Smooth muscle cell (in vitro differentiated cells): ENCODE data around the gene DCD. TPM values are rescaled to one million over a fixed set of nuclear protein-coding genes. Genes with fewer than 3 reads are reported as not detected.

Experiments used
- DNase-seq: peaks from one replicate; lab custom pipeline; 2025; ENCODE audit not compliant: unreplicated experiment; lab: John Stamatoyannopoulos, UW
- H2AFZ ChIP-seq: fragments of 200-600 bp; sonication (generic); 2 replicates; pipeline ENCODE4 v1.6.0; 2016; ENCODE audit warnings: antibody characterized with exemption, low read depth, mild to moderate bottlenecking
- H3F3A ChIP-seq: fragments of 200-600 bp; sonication (generic); 2 replicates; pipeline ENCODE4 v1.6.0; 2017; ENCODE audit warnings: antibody characterized with exemption, low read depth
- H3K27ac ChIP-seq: fragments of 200-600 bp; sonication (generic); 2 replicates; pipeline ENCODE4 v1.5.1; 2016; ENCODE audit warnings: low read depth, mild to moderate bottlenecking
- H3K27me3 ChIP-seq: fragments of 200-600 bp; sonication (generic); 2 replicates; pipeline ENCODE4 v1.6.1; 2016; ENCODE audit warnings: low read depth, mild to moderate bottlenecking
- H3K36me3 ChIP-seq: fragments of 200-600 bp; sonication (generic); 2 replicates; pipeline ENCODE4 v1.5.1; 2016; ENCODE audit warnings: low read depth
- H3K4me1 ChIP-seq: fragments of 200-600 bp; sonication (generic); 2 replicates; pipeline ENCODE4 v1.5.1; 2016; ENCODE audit warnings: low read depth
- H3K4me2 ChIP-seq: fragments of 200-600 bp; sonication (generic); 2 replicates; pipeline ENCODE4 v1.6.0; 2016; ENCODE audit warnings: mild to moderate bottlenecking
- H3K4me3 ChIP-seq: fragments of 200-600 bp; sonication (generic); 2 replicates; pipeline ENCODE4 v1.5.1; 2016; ENCODE audit warnings: mild to moderate bottlenecking
- H3K79me2 ChIP-seq: fragments of 200-600 bp; sonication (generic); 2 replicates; pipeline ENCODE4 v1.6.0; 2016; ENCODE audit warnings: low read depth, mild to moderate bottlenecking
- H3K9ac ChIP-seq: fragments of 200-600 bp; sonication (generic); 2 replicates; pipeline ENCODE4 v1.6.0; 2016; ENCODE audit warnings: low read depth
- H3K9me3 ChIP-seq: fragments of 200-600 bp; sonication (generic); replicated peaks from 2 replicates; pipeline ENCODE4 v1.5.1; 2016; ENCODE audit warnings: low read depth
- H4K20me1 ChIP-seq: fragments of 200-600 bp; sonication (generic); 2 replicates; pipeline ENCODE4 v1.6.0; 2016; ENCODE audit warnings: low read depth
- CTCF ChIP-seq: fragments of 200-600 bp; sonication (generic); IDR thresholded peaks from 2 replicates; pipeline ENCODE4 v1.5.1; 2017; ENCODE audit warnings: borderline replicate concordance, mild to moderate bottlenecking, antibody characterized with exemption; ENCODE audit not compliant: insufficient read depth, poor library complexity, severe bottlenecking
- WGBS: methylation state at CpG from one replicate; pipeline ENCODE4 v1.1.7; 2016; ENCODE audit warnings: low lambda C conversion rate; 5-methylcytosine and 5-hydroxymethylcytosine counted together
- polyA plus RNA-seq: library from polyadenylated mRNA; unstranded; fragments of >200 nt; fragmentation: Nextera tagmentation; extraction: Ambion mirVana; gene quantifications from 2 replicates; pipeline ENCODE4 v1.2.1, GENCODE V29; 2016
- total RNA-seq: library from RNA; depleted of rRNA; stranded (reverse); fragments of >200 nt; gene quantifications from 2 replicates; pipeline ENCODE4 v1.2.3, GENCODE V29; 2014

DCD gene
- total RNA-seq (not detected in 2 replicates), polyA plus RNA-seq (not detected in 2 replicates)

- Histone ChIP-seq H3F3A (no peaks in the 10 kb centered on the region), H3K9me3 (no peaks in the 10 kb centered on the region), H2AFZ (no peak within 1 kb of the TSS), H3K4me3 (no peak within 1 kb of the TSS), H3K79me2 (no peaks in the 10 kb centered on the region), H3K4me2 (no peak within 1 kb of the TSS), H3K36me3 (no peaks in the 10 kb centered on the region), H3K27ac (no peak within 1 kb of the TSS), H4K20me1 (no peaks in the 10 kb centered on the region), H3K27me3 (peaks cover 35% of the 10 kb centered on the region), H3K4me1 (no peaks in the 10 kb centered on the region), H3K9ac (no peak within 1 kb of the TSS)
- TF ChIP-seq CTCF: no peak
- DNase-seq: no peak
- whole genome bisulfite sequencing: 94% methylated on average over 2 of the region's 2 CpGs
These were observed at the start of gene DCD for GRCh38 chr12:54648265-54648664. TSS of gene DCD (minus strand) at chr12:54648365. CDS start at chr12:54648303, 62 bp downstream.

GRCh38 chr12:54697851-54698250, 49.7 kb upstream of the DCD start:
- 79% methylated on average over 1 of the region's 1 CpG for WGBS

GRCh38 chr12:54692353-54692752, 44.2 kb upstream of the DCD start:
- Histone ChIP-seq H3K79me2 (no peaks in the 10 kb centered on the region), H3K27me3 (peaks cover 7% of the 10 kb centered on the region), H3K4me2 (no peak overlapping the region), H3K4me3 (no peak overlapping the region), H3K9ac (no peak overlapping the region), H3K36me3 (no peaks in the 10 kb centered on the region), H4K20me1 (no peaks in the 10 kb centered on the region), H2AFZ (no peak overlapping the region), H3K9me3 (no peaks in the 10 kb centered on the region), H3K4me1 (no peaks in the 10 kb centered on the region), H3K27ac (no peak overlapping the region), H3F3A (no peaks in the 10 kb centered on the region)
- no peak for TF ChIP-seq CTCF
- DNase-seq: no peak
- 49% methylated on average over 2 of the region's 2 CpGs for WGBS

More at GRCh38 chr12:54697851-54698250, 49.7 kb upstream of the DCD start:
- Histone ChIP-seq H3K36me3 (no peaks in the 10 kb centered on the region), H3K4me1 (no peaks in the 10 kb centered on the region), H3F3A (peaks cover 3% of the 10 kb centered on the region), H3K79me2 (no peaks in the 10 kb centered on the region), H4K20me1 (no peaks in the 10 kb centered on the region), H3K4me3 (no peak overlapping the region), H3K4me2 (no peak overlapping the region), H3K9ac (no peak overlapping the region), H3K27ac (no peak overlapping the region), H2AFZ (no peak overlapping the region), H3K27me3 (peaks cover 7% of the 10 kb centered on the region), H3K9me3 (no peaks in the 10 kb centered on the region)
- DNase-seq: no peak
- TF ChIP-seq CTCF: no peak

GRCh38 chr12:54689984-54690383, 41.8 kb upstream of the DCD start:
- H3K4me2 ChIP-seq: no peak overlapping the region
- no peaks in the 10 kb centered on the region for H3K79me2 ChIP-seq
- TF ChIP-seq CTCF: no peak
- no peaks in the 10 kb centered on the region for H3K4me1 ChIP-seq
- WGBS: 38% methylated on average over 2 of the region's 2 CpGs
- no peaks in the 10 kb centered on the region for H4K20me1 ChIP-seq
- H2AFZ ChIP-seq: no peak overlapping the region
- no peaks in the 10 kb centered on the region for H3F3A ChIP-seq
- H3K9me3 ChIP-seq: no peaks in the 10 kb centered on the region
- H3K9ac ChIP-seq: no peak overlapping the region
- no peaks in the 10 kb centered on the region for H3K36me3 ChIP-seq
- no peak overlapping the region for H3K4me3 ChIP-seq
- no peak for DNase-seq
- no peak overlapping the region for H3K27ac ChIP-seq
- peaks cover under 1% of the 10 kb centered on the region for H3K27me3 ChIP-seq
